Measurements from ENCODE around the gene FADS6. TPM values are rescaled to one million over a fixed set of nuclear protein-coding genes. Genes with fewer than 3 reads are reported as not detected.

Gene FADS6
- total RNA-seq, 1 donor from 2014 or later = not detected

GRCh38 chr17:74928786-74929185 is 35.4 kb upstream of the FADS6 start:
- no peak overlapping the region for H3K27ac Mint-ChIP-seq (ENCODE audit: unreplicated experiment)
- no peaks in the 10 kb centered on the region for H3K36me3 Mint-ChIP-seq (ENCODE audit: low read depth)
- no peak overlapping the region for H3K4me3 Mint-ChIP-seq
- H3K27me3 Mint-ChIP-seq (ENCODE audit: low read depth) = peaks cover 95% of the 10 kb centered on the region
- H3K9me3 Mint-ChIP-seq = no peaks in the 10 kb centered on the region
- DNase-seq (ENCODE audit: low read depth, low spot score) = no peak
- TF ChIP-seq CTCF (conservative IDR thresholded peaks at IDR 0.05) = no peak
- no peaks in the 10 kb centered on the region for H3K4me1 Mint-ChIP-seq

- H3K27ac Mint-ChIP-seq (ENCODE audit: unreplicated experiment) = no peak overlapping the region
- H3K27me3 Mint-ChIP-seq (ENCODE audit: low read depth) = peaks cover 82% of the 10 kb centered on the region
- no peak for TF ChIP-seq CTCF (conservative IDR thresholded peaks at IDR 0.05)
- H3K9me3 Mint-ChIP-seq = no peaks in the 10 kb centered on the region
- H3K36me3 Mint-ChIP-seq (ENCODE audit: low read depth) = no peaks in the 10 kb centered on the region
- DNase-seq (ENCODE audit: low read depth, low spot score) = no peak
- no peaks in the 10 kb centered on the region for H3K4me1 Mint-ChIP-seq
- H3K4me3 Mint-ChIP-seq = no peak overlapping the region
Observed at GRCh38 chr17:74925242-74925641, 31.8 kb upstream of the FADS6 start.

- Mint-ChIP-seq H3K27ac (ENCODE audit: unreplicated experiment) (no peak within 1 kb of the TSS), H3K27me3 (ENCODE audit: low read depth) (peaks cover 78% of the 10 kb centered on the region), H3K36me3 (ENCODE audit: low read depth) (no peaks in the 10 kb centered on the region), H3K9me3 (no peaks in the 10 kb centered on the region), H3K4me3 (no peak within 1 kb of the TSS), H3K4me1 (no peaks in the 10 kb centered on the region)
- DNase-seq (ENCODE audit: low read depth, low spot score) = no peak
- no peak for TF ChIP-seq CTCF (conservative IDR thresholded peaks at IDR 0.05)
Observed at GRCh38 chr17:74924250-74924948, 31.0 kb upstream of the FADS6 start, which contains the start of gene OTOP2. Gene OTOP2 (plus strand): TSS chr17:74924273. CDS start chr17:74924633, 360 bp downstream.

GRCh38 chr17:74923538-74924249 is 30.3 kb upstream of the FADS6 start:
- Mint-ChIP-seq H3K4me3 (no peak overlapping the region), H3K9me3 (no peaks in the 10 kb centered on the region), H3K36me3 (ENCODE audit: low read depth) (no peaks in the 10 kb centered on the region), H3K27ac (ENCODE audit: unreplicated experiment) (no peak overlapping the region), H3K27me3 (ENCODE audit: low read depth) (peaks cover 78% of the 10 kb centered on the region), H3K4me1 (no peaks in the 10 kb centered on the region)
- peak; percentile 69 for DNase-seq (ENCODE audit: low read depth, low spot score)
- peak; percentile 95 for TF ChIP-seq CTCF (conservative IDR thresholded peaks at IDR 0.05)

GRCh38 chr17:74922694-74923537 is 29.5 kb upstream of the FADS6 start, which contains the start of gene USH1G:
Gene USH1G (minus strand): TSS chr17:74923255. CDS start chr17:74923073, 182 bp downstream.
- no peaks in the 10 kb centered on the region for H3K9me3 Mint-ChIP-seq
- H3K4me3 Mint-ChIP-seq = no peak within 1 kb of the TSS
- H3K4me1 Mint-ChIP-seq = no peaks in the 10 kb centered on the region
- no peak for TF ChIP-seq CTCF (conservative IDR thresholded peaks at IDR 0.05)
- no peak within 1 kb of the TSS for H3K27ac Mint-ChIP-seq (ENCODE audit: unreplicated experiment)
- peaks cover 71% of the 10 kb centered on the region for H3K27me3 Mint-ChIP-seq (ENCODE audit: low read depth)
- DNase-seq (ENCODE audit: low read depth, low spot score) = no peak
- no peaks in the 10 kb centered on the region for H3K36me3 Mint-ChIP-seq (ENCODE audit: low read depth)

All from neural crest cell (in vitro differentiated cells).